ENCODE results near the gene SRBD1. TPM values are rescaled to one million over a fixed set of nuclear protein-coding genes. Genes with fewer than 3 reads are reported as not detected.

SRBD1 gene
- 42.3 TPM for total RNA-seq

GRCh38 chr2:45611020-45611859 is at the start of gene SRBD1:
TSS of gene SRBD1 (minus strand) at chr2:45611267. CDS start at chr2:45605441, 5,826 bp downstream.

GRCh38 chr2:45651415-45652089 is 40.5 kb upstream of the SRBD1 start, which contains the start of gene PRKCE:
TSS of gene PRKCE (plus strand) at chr2:45651675.

Small RNA genes lying within 50 kb of the gene (small RNA-seq; reads per million reads assigned to genes)
- not detected for gene RN7SL414P (ENCODE audit: low replicate concordance)

Other genes starting within 250 kb of the SRBD1 start
- gene PRKCE, start 40.4 kb upstream of the SRBD1 start, total RNA-seq = 77.0 TPM